GM12872 (cell line): ENCODE results near the gene TMEM190.

Experiments used
- CTCF ChIP-seq: IDR thresholded peaks from 3 replicates; pipeline ENCODE4 v1.5.1; 2011; ENCODE audit warnings: low read depth, mild to moderate bottlenecking, low read length, moderate library complexity; ENCODE audit not compliant: insufficient read depth

Gene TMEM190

DNA sequence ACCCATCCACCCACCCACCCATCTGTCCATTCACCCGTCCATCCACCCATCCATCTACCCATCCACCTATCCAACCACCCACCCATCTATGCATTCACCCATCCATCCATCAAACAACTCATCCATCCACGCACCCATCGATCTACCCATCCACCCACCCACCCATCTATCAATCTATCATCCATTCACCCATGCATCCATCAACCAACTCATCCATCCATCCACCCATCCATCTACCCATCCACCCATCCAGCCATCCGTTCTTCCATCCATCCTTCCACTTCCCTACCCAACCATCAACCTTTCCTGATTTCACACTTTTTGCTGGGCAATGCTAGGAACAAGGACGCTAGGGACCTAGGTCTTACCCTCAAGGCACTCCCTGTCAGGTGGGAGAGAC, 5.4 kb downstream of the TMEM190 start:
- TF ChIP-seq CTCF: no peak

GRCh38 chr19:55382522-55383054, 6.0 kb downstream of the TMEM190 start:
- TF ChIP-seq CTCF: no peak

- TF ChIP-seq CTCF: no peak
These were observed 6.9 kb downstream of the TMEM190 start for GRCh38 chr19:55383279-55384130.

GRCh38 chr19:55384131-55384919, 7.7 kb downstream of the TMEM190 start, which contains the start of gene TMEM238:
Gene TMEM238, minus strand, starts transcription at chr19:55384292. Its CDS starts 33 bp downstream, at chr19:55384259.
- no peak for TF ChIP-seq CTCF

GRCh38 chr19:55384920-55385723, 8.5 kb downstream of the TMEM190 start:
- TF ChIP-seq CTCF: no peak

DNA sequence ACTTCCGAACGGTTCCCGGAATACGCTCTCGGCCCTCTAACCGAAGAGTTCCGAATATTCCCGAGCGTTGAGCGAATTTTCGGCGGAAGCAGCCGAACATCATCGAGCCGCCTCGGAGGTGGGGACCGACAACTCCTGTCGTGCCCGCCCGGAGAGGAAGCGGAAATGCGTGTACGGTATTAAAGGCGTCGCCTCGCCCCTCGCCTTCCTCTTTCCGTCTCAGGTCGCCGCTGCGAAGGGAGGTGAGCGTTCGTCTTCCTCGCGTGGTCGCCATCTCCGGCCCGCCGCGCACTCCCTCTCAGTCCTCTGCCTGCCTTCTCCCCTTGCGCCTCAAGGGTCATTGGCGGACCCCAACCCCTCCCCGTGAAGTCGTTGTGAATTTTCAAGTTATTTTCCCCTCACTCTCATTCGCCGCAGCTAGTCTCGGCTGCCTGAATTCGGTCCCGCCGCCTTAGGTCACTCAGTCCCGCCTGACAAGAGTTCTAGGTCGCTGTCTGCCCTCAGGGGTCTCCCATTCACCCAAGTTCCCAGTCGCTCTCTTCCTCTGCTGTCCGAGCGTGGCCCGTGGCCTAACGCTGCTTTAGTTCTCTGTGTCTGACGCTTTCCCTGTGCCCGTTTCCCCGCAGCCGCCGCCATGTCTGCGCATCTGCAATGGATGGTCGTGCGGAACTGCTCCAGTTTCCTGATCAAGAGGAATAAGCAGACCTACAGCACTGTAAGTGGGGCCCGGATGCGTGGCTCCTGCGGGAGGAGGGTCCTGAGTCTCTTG, 9.3 kb downstream of the TMEM190 start, which contains the start of gene RPL28:
Gene RPL28 (plus strand): TSS at position 209 of the 769 bp plus-strand sequence. CDS start 426 bp downstream, at position 635.
- TF ChIP-seq CTCF: no peak
